Hepatocyte (in vitro differentiated cells): Measurements from ENCODE around the gene IGFBPL1.

ENCODE experiments used
- CTCF ChIP-seq: fragments of 200-600 bp; sonication (generic); IDR thresholded peaks from 2 replicates; pipeline ENCODE4 v1.5.1; 2016; ENCODE audit warnings: antibody characterized with exemption, mild to moderate bottlenecking; ENCODE audit not compliant: poor library complexity
- EZH2 ChIP-seq: fragments of 200-600 bp; sonication (generic); IDR thresholded peaks from 2 replicates; pipeline ENCODE4 v1.6.1; 2016; ENCODE audit warnings: antibody characterized with exemption, mild to moderate bottlenecking, borderline replicate concordance
- EZH2phosphoT487 ChIP-seq: fragments of 200-600 bp; sonication (generic); IDR thresholded peaks from one replicate; pipeline ENCODE4 v1.6.1; 2018; ENCODE audit warnings: antibody characterized with exemption, mild to moderate bottlenecking, low read depth, moderate library complexity; ENCODE audit not compliant: unreplicated experiment, severe bottlenecking

GRCh38 chr9:38428062-38428461 is 3.8 kb upstream of the IGFBPL1 start:
- no peak for TF ChIP-seq CTCF
- no peak for TF ChIP-seq EZH2
- no peak for TF ChIP-seq EZH2phosphoT487
